Neutrophil (primary cell): ENCODE results near the gene ATF4.

Experiments used
- H3K27ac ChIP-seq: fragments of 200-600 bp; sonication (generic); 2 replicates; pipeline ENCODE4 v1.5.1; 2016; ENCODE audit warnings: mild to moderate bottlenecking, moderate library complexity
- H3K27me3 ChIP-seq: fragments of 200-600 bp; sonication (generic); 2 replicates; pipeline ENCODE4 v1.6.0; 2016; ENCODE audit warnings: mild to moderate bottlenecking
- H3K36me3 ChIP-seq: fragments of 200-600 bp; sonication (generic); 2 replicates; pipeline ENCODE4 v1.5.1; 2017
- H3K4me1 ChIP-seq, 2 experiments: fragments of 200-600 bp in 1 of 2; sonication (generic) in 1 of 2; 1 replicate in 1 of 2; 2 replicates in 1 of 2; pipeline versions ENCODE4 v1.5.1 to v1.6.1; 2013 to 2016; ENCODE audit warnings: low read depth in 1 of 2, low read length in 1 of 2, mild to moderate bottlenecking in 1 of 2, moderate library complexity in 1 of 2; ENCODE audit not compliant: control insufficient read depth in 1 of 2, insufficient read depth in 1 of 2
- H3K4me3 ChIP-seq, 2 experiments: fragments of 200-600 bp in 1 of 2; sonication (generic) in 1 of 2; 1 replicate in 1 of 2; 2 replicates in 1 of 2; pipeline ENCODE4 v1.5.1; 2013 to 2016; ENCODE audit warnings: low read depth in 1 of 2, low read length in 1 of 2, mild to moderate bottlenecking in 1 of 2, moderate library complexity in 1 of 2
- H3K9me3 ChIP-seq: fragments of 200-600 bp; sonication (generic); 2 replicates; pipeline ENCODE4 v1.5.1; 2016
- CTCF ChIP-seq: fragments of 200-600 bp; sonication (generic); IDR thresholded peaks from 2 replicates; pipeline ENCODE4 v1.5.1; 2016; ENCODE audit warnings: antibody characterized with exemption

The ATF4 gene

GRCh38 chr22:39558950-39559349 is 38.6 kb downstream of the ATF4 start:
- Histone ChIP-seq H3K9me3 (no peaks in the 10 kb centered on the region), H3K36me3 (no peaks in the 10 kb centered on the region), H3K27me3 (peaks cover 93% of the 10 kb centered on the region), H3K4me3 (no peak overlapping the region), H3K4me1 (no peaks in the 10 kb centered on the region), H3K27ac (no peak overlapping the region)
- TF ChIP-seq CTCF = no peak

- Histone ChIP-seq H3K27me3 (peaks cover 87% of the 10 kb centered on the region), H3K4me3 (no peak overlapping the region), H3K27ac (no peak overlapping the region), H3K4me1 (no peaks in the 10 kb centered on the region), H3K9me3 (no peaks in the 10 kb centered on the region), H3K36me3 (no peaks in the 10 kb centered on the region)
- TF ChIP-seq CTCF = no peak
These were observed 39.2 kb downstream of the ATF4 start for GRCh38 chr22:39559456-39560105.

GRCh38 chr22:39560127-39560526 is 39.8 kb downstream of the ATF4 start:
- Histone ChIP-seq H3K27me3 (peaks cover 82% of the 10 kb centered on the region), H3K9me3 (no peaks in the 10 kb centered on the region), H3K4me1 (no peaks in the 10 kb centered on the region), H3K4me3 (no peak overlapping the region), H3K36me3 (no peaks in the 10 kb centered on the region), H3K27ac (no peak overlapping the region)
- TF ChIP-seq CTCF = no peak

- Histone ChIP-seq H3K36me3 (no peaks in the 10 kb centered on the region), H3K4me1 (no peaks in the 10 kb centered on the region), H3K27ac (no peak overlapping the region), H3K27me3 (peaks cover 61% of the 10 kb centered on the region), H3K4me3 (no peak overlapping the region), H3K9me3 (no peaks in the 10 kb centered on the region)
- no peak for TF ChIP-seq CTCF
These were observed 42.6 kb downstream of the ATF4 start for GRCh38 chr22:39562839-39563489.

- Histone ChIP-seq H3K4me1 (no peaks in the 10 kb centered on the region), H3K27me3 (peaks cover 52% of the 10 kb centered on the region), H3K9me3 (no peaks in the 10 kb centered on the region), H3K27ac (no peak overlapping the region), H3K36me3 (no peaks in the 10 kb centered on the region), H3K4me3 (no peak overlapping the region)
- TF ChIP-seq CTCF = no peak
These were observed 43.4 kb downstream of the ATF4 start for GRCh38 chr22:39563571-39564428.
